Activated CD8-positive, alpha-beta T cell treated with anti-CD3 and anti-CD28 coated beads, Interleukin-2, amount 10 ng/mL, durations not matched to agents 7 days and 5 days (primary cell): Measurements from ENCODE around the gene CAMK2N2. TPM values are rescaled to one million over a fixed set of nuclear protein-coding genes. Genes with fewer than 3 reads are reported as not detected.

Experiments used
- microRNA-seq: library from miRNA; unstranded; fragments of <30 nt; microRNA quantifications from one replicate; pipeline ENCODE4 v1.2.0, GENCODE V29; 2022
- total RNA-seq, 2 experiments: library from RNA; stranded (reverse); gene quantifications; one replicate each; pipeline ENCODE4 v1.2.3, GENCODE V29; 2021

Gene CAMK2N2
- total RNA-seq, 2 experiments from 2014 or later: not detected

Small RNA genes lying within 50 kb of the gene (microRNA-seq; reads per million reads assigned to microRNA genes)
- 2.3 reads per million for gene MIR1224

Other genes starting within 250 kb of the CAMK2N2 start
- 10 to 100 TPM; 16.7 to 19.6 TPM for gene ABCC5, start 243.7 kb downstream of the CAMK2N2 start, total RNA-seq
- gene HTR3D, start 229.8 kb downstream of the CAMK2N2 start, total RNA-seq: not detected
- gene HTR3C, start 208.5 kb downstream of the CAMK2N2 start, total RNA-seq: not detected
- gene HTR3E, start 164.5 kb downstream of the CAMK2N2 start, total RNA-seq: not detected
- gene EIF2B5, start 126.2 kb downstream of the CAMK2N2 start, total RNA-seq: 10 to 100 TPM; 55.1 to 55.4 TPM
- 10 to 100 TPM; 31.2 to 32.6 TPM for gene DVL3, start 106.2 kb downstream of the CAMK2N2 start, total RNA-seq
- gene AP2M1, start 86.7 kb downstream of the CAMK2N2 start, total RNA-seq: 100 to 1,000 TPM; 228 to 231 TPM
- gene ABCF3, start 75.4 kb downstream of the CAMK2N2 start, total RNA-seq: 10 to 100 TPM; 56.6 to 57.8 TPM
- gene VWA5B2, start 32.0 kb downstream of the CAMK2N2 start, total RNA-seq: not detected
- gene ALG3, start 12.6 kb downstream of the CAMK2N2 start, total RNA-seq: 10 to 100 TPM; 38.1 to 43.8 TPM
- 1 to 10 TPM; 4.5 to 4.7 TPM for gene EEF1AKMT4, start 11.9 kb downstream of the CAMK2N2 start, total RNA-seq
- not detected for gene ECE2, start 14.5 kb upstream of the CAMK2N2 start, total RNA-seq
- gene PSMD2, start 37.7 kb upstream of the CAMK2N2 start, total RNA-seq: 100 to 1,000 TPM; 207 to 209 TPM
- 100 to 1,000 TPM; 339 to 348 TPM for gene EIF4G1, start 53.1 kb upstream of the CAMK2N2 start, total RNA-seq
- gene FAM131A, start 76.0 kb upstream of the CAMK2N2 start, total RNA-seq: 1 to 10 TPM; 3.1 to 3.2 TPM
- gene CLCN2, start 100.1 kb upstream of the CAMK2N2 start, total RNA-seq: 1 to 10 TPM; 4.7 to 4.8 TPM
- gene POLR2H, start 100.2 kb upstream of the CAMK2N2 start, total RNA-seq: 100 to 1,000 TPM; 101 to 103 TPM
- not detected for gene THPO, start 116.7 kb upstream of the CAMK2N2 start, total RNA-seq
- not detected for gene CHRD, start 118.5 kb upstream of the CAMK2N2 start, total RNA-seq